Stimulated activated CD8-positive, alpha-beta memory T cell treated with anti-CD3 and anti-CD28 coated beads, Interleukin-4, amount 100 ng/mL, for 48 hours (primary cell): ENCODE data around the gene LRRC32.

Source experiments
- DNase-seq: peaks from one replicate; pipeline ENCODE4 v3.0.0-alpha.2; 2020

LRRC32 gene

GRCh38 chr11:76661834-76662434 lies 8.6 kb downstream of the LRRC32 start:
- no peak for DNase-seq

GRCh38 chr11:76661306-76661751 lies 9.2 kb downstream of the LRRC32 start:
- DNase-seq: no peak

GRCh38 chr11:76660533-76661305 lies 9.8 kb downstream of the LRRC32 start:
- DNase-seq: no peak

GRCh38 chr11:76659672-76660532 lies 10.6 kb downstream of the LRRC32 start:
- DNase-seq: no peak

- DNase-seq: no peak
Measured at GRCh38 chr11:76658651-76659650, 11.6 kb downstream of the LRRC32 start.

- DNase-seq: no peak
Measured at GRCh38 chr11:76658231-76658630, 12.3 kb downstream of the LRRC32 start.

GRCh38 chr11:76657187-76658170 lies 13.1 kb downstream of the LRRC32 start:
- DNase-seq: no peak

- DNase-seq: peak; percentile 14
Measured at GRCh38 chr11:76656571-76657081, 13.9 kb downstream of the LRRC32 start.

GRCh38 chr11:76656050-76656531 lies 14.5 kb downstream of the LRRC32 start:
- DNase-seq: peak; percentile 14

- DNase-seq: peak; percentile 20
Measured at GRCh38 chr11:76655501-76656049, 15.0 kb downstream of the LRRC32 start.

- DNase-seq: peak; percentile 14
Measured at GRCh38 chr11:76654980-76655379, 15.6 kb downstream of the LRRC32 start.

GRCh38 chr11:76654298-76654851 lies 16.2 kb downstream of the LRRC32 start:
- no peak for DNase-seq

- DNase-seq: peak; percentile 9
Measured at GRCh38 chr11:76653674-76654284, 16.8 kb downstream of the LRRC32 start.

GRCh38 chr11:76653012-76653673 lies 17.4 kb downstream of the LRRC32 start:
- DNase-seq: peak; percentile 10

GRCh38 chr11:76649851-76650372 lies 20.6 kb downstream of the LRRC32 start:
- no peak for DNase-seq

- no peak for DNase-seq
Measured at GRCh38 chr11:76649011-76649410, 21.5 kb downstream of the LRRC32 start.

- DNase-seq: peak; percentile 19
Measured at GRCh38 chr11:76648061-76648460, 22.5 kb downstream of the LRRC32 start.

GRCh38 chr11:76646882-76647534 lies 23.5 kb downstream of the LRRC32 start:
- DNase-seq: no peak
